ENCODE results near the gene SKA1.

GRCh38 chr18:50422286-50422898 is 47.5 kb downstream of the SKA1 start:
- TF ChIP-seq POLR2A (IDR thresholded peaks at IDR 0.05) (no peak), CTCF (IDR thresholded peaks at IDR 0.05) (no peak)

All from thyroid gland (tissue), 4 donors.